NT2/D1 (cell line): ENCODE results near the gene KRTAP1-1.

Experiments used
- SUZ12 ChIP-seq: IDR thresholded peaks from 2 replicates; pipeline ENCODE4 v1.6.1; 2011; ENCODE audit not compliant: insufficient read length, insufficient read depth; ENCODE audit errors: extremely low read depth
- YY1 ChIP-seq: IDR thresholded peaks from 2 replicates; pipeline ENCODE4 v1.6.1; 2011; ENCODE audit not compliant: insufficient read length, insufficient read depth
- ZNF274 ChIP-seq: IDR thresholded peaks from 2 replicates; pipeline ENCODE4 v1.6.1; 2011; ENCODE audit warnings: mild to moderate bottlenecking, low read depth, low read length

GRCh38 chr17:41019415-41019814, 21.8 kb downstream of the KRTAP1-1 start:
- no peak for TF ChIP-seq ZNF274
- TF ChIP-seq SUZ12: no peak
- no peak for TF ChIP-seq YY1
